H1 (cell line): ENCODE results near the gene HOXB8. TPM values are rescaled to one million over a fixed set of nuclear protein-coding genes. Genes with fewer than 3 reads are reported as not detected.

Source experiments
- CTCF ChIA-PET: fragments of 300-600 bp; sonication (Branson Sonifier 250); formaldehyde crosslinking; loops from one replicate; lab custom pipeline; 2021; ENCODE audit not compliant: partially characterized antibody; lab: Charles Lee
- POLR2A ChIA-PET: fragments of 300-600 bp; sonication (Branson Sonifier 250); formaldehyde crosslinking; loops from one replicate; lab custom pipeline; 2021; ENCODE audit warnings: inconsistent platforms; ENCODE audit not compliant: partially characterized antibody; lab: Charles Lee
- DNase-seq, 2 experiments: peaks; one replicate each; pipeline versions ENCODE4 v3.0.0 to v3.0.0-alpha.2; 2010 to 2022; ENCODE audit warnings: low spot score in 2 of 2, low read depth in 1 of 2, mixed read lengths in 1 of 2
- FAIRE-seq: peaks from 2 replicates; lab custom pipeline; 2011; peaks lifted over from hg19 to GRCh38; lab: Jason Lieb, UNC
- H2AFZ ChIP-seq: 2 replicates; pipeline ENCODE4 v1.8.1; 2012; ENCODE audit warnings: low read length, inconsistent platforms
- H2AK5ac ChIP-seq: 2 replicates; pipeline ENCODE4 v1.6.1; 2013; ENCODE audit warnings: low read depth, low read length
- H2BK120ac ChIP-seq: replicated peaks from 2 replicates; pipeline ENCODE3; 2013; ENCODE audit warnings: low read depth, low read length, inconsistent platforms
- H2BK12ac ChIP-seq: 2 replicates; pipeline ENCODE4 v1.6.1; 2013; ENCODE audit warnings: low read depth, low read length
- H2BK15ac ChIP-seq: 2 replicates; pipeline ENCODE4 v1.6.1; 2013; ENCODE audit warnings: low read length
- H2BK20ac ChIP-seq: 2 replicates; pipeline ENCODE4 v1.6.1; 2013; ENCODE audit warnings: low read length
- H2BK5ac ChIP-seq: 2 replicates; pipeline ENCODE4 v1.6.1; 2013; ENCODE audit warnings: low read depth, low read length
- H3K14ac ChIP-seq: 2 replicates; pipeline ENCODE4 v1.6.1; 2013; ENCODE audit warnings: inconsistent platforms; ENCODE audit not compliant: insufficient read length
- H3K18ac ChIP-seq: 2 replicates; pipeline ENCODE4 v1.6.1; 2013; ENCODE audit warnings: low read length; ENCODE audit errors: extremely low read depth
- H3K23ac ChIP-seq: 2 replicates; pipeline ENCODE4 v1.6.1; 2013; ENCODE audit warnings: inconsistent platforms; ENCODE audit not compliant: insufficient read length
- H3K23me2 ChIP-seq: 2 replicates; pipeline ENCODE4 v1.6.1; 2013; ENCODE audit warnings: low read depth, low read length
- H3K27ac ChIP-seq: 2 replicates; pipeline ENCODE4 v1.6.1; 2011; ENCODE audit warnings: low read depth, low read length, inconsistent platforms
- H3K27me3 ChIP-seq, 4 experiments: replicated peaks in 1 of 4; 1 replicate in 1 of 4; 2 replicates in 3 of 4; pipeline versions ENCODE4 v1.6.1 to v1.8.1; 2011 to 2013; ENCODE audit warnings: low read length in 3 of 4, mild to moderate bottlenecking in 3 of 4, inconsistent platforms in 2 of 4, mixed read lengths in 2 of 4, moderate library complexity in 1 of 4; ENCODE audit not compliant: control insufficient read depth in 3 of 4, insufficient read depth in 3 of 4; ENCODE audit errors: extremely low read depth in 1 of 4
- H3K36me3 ChIP-seq, 4 experiments: 2 replicates each; pipeline versions ENCODE4 v1.6.1 to v1.8.1; 2011 to 2013; ENCODE audit warnings: mild to moderate bottlenecking in 4 of 4, low read length in 3 of 4, moderate library complexity in 2 of 4, control low read depth in 1 of 4, inconsistent platforms in 1 of 4; ENCODE audit not compliant: insufficient read depth in 4 of 4, control insufficient read depth in 2 of 4
- H3K4ac ChIP-seq: replicated peaks from 2 replicates; pipeline ENCODE3; 2013; ENCODE audit warnings: low read length, low read depth, mixed read lengths, inconsistent platforms; ENCODE audit not compliant: insufficient read length
- H3K4me1 ChIP-seq, 4 experiments: replicated peaks in 1 of 4; 1 replicate in 1 of 4; 2 replicates in 3 of 4; pipeline versions ENCODE4 v1.6.1 to v1.8.1; 2011 to 2013; ENCODE audit warnings: low read length in 3 of 4, inconsistent platforms in 2 of 4, mixed read lengths in 1 of 4; ENCODE audit not compliant: insufficient read depth in 4 of 4, control insufficient read depth in 3 of 4
- H3K4me2 ChIP-seq, 2 experiments: 2 replicates each; pipeline versions ENCODE4 v1.6.1 to v1.8.1; 2011 to 2013; ENCODE audit warnings: low read depth in 2 of 2, low read length in 2 of 2, control low read depth in 1 of 2, inconsistent platforms in 1 of 2, mild to moderate bottlenecking in 1 of 2; ENCODE audit not compliant: insufficient read depth in 1 of 2
- H3K4me3 ChIP-seq, 4 experiments: fragments of 200-600, 300-600 bp in 1 of 4; sonication (generic), shearing (Covaris generic), sonication (Bioruptor Twin) in 1 of 4; 2 replicates each; pipeline versions ENCODE4 v1.5.1 to v1.8.1; 2011 to 2016; ENCODE audit warnings: low read length in 4 of 4, low read depth in 3 of 4, control low read depth in 2 of 4, inconsistent platforms in 2 of 4, mild to moderate bottlenecking in 2 of 4, mixed read lengths in 1 of 4, moderate library complexity in 1 of 4; ENCODE audit not compliant: insufficient read depth in 2 of 4; ENCODE audit errors: extremely low read depth in 1 of 4
- H3K56ac ChIP-seq: replicated peaks from 2 replicates; pipeline ENCODE3; 2013; ENCODE audit warnings: low read depth, mild to moderate bottlenecking, mixed read lengths, low read length, inconsistent platforms; ENCODE audit not compliant: insufficient read length
- H3K79me1 ChIP-seq: 2 replicates; pipeline ENCODE4 v1.6.1; 2013; ENCODE audit warnings: low read depth, low read length, control low read depth
- H3K79me2 ChIP-seq, 2 experiments: 2 replicates each; pipeline versions ENCODE4 v1.6.1 to v1.8.1; 2012 to 2013; ENCODE audit warnings: low read length in 2 of 2, mild to moderate bottlenecking in 2 of 2, inconsistent platforms in 1 of 2; ENCODE audit not compliant: insufficient read depth in 2 of 2, control insufficient read depth in 1 of 2
- H3K9ac ChIP-seq, 4 experiments: replicated peaks in 1 of 4; 1 replicate in 1 of 4; 2 replicates in 3 of 4; pipeline versions ENCODE4 v1.6.1 to v1.8.1; 2011 to 2013; ENCODE audit warnings: low read depth in 3 of 4, low read length in 3 of 4, control low read depth in 2 of 4, mild to moderate bottlenecking in 2 of 4, moderate library complexity in 2 of 4, inconsistent platforms in 1 of 4; ENCODE audit errors: extremely low read depth in 1 of 4
- H3K9me3 ChIP-seq, 2 experiments: 2 replicates each; pipeline versions ENCODE4 v1.6.1 to v1.8.1; 2012 to 2013; ENCODE audit warnings: mild to moderate bottlenecking in 2 of 2, moderate library complexity in 2 of 2, control low read depth in 1 of 2, inconsistent platforms in 1 of 2, low read depth in 1 of 2, low read length in 1 of 2, mixed read lengths in 1 of 2; ENCODE audit not compliant: insufficient read depth in 2 of 2
- H4K20me1 ChIP-seq, 2 experiments: replicated peaks in 1 of 2; 2 replicates each; pipeline versions ENCODE3 to v1.8.1; 2011 to 2013; ENCODE audit warnings: inconsistent platforms in 2 of 2, low read length in 2 of 2, mild to moderate bottlenecking in 1 of 2; ENCODE audit not compliant: insufficient read depth in 2 of 2, control insufficient read depth in 1 of 2
- H4K5ac ChIP-seq: 2 replicates; pipeline ENCODE4 v1.6.1; 2013; ENCODE audit warnings: low read length, low read depth, mixed read lengths, inconsistent platforms; ENCODE audit not compliant: insufficient read length
- H4K8ac ChIP-seq: 2 replicates; pipeline ENCODE4 v1.8.0; 2013; ENCODE audit warnings: mild to moderate bottlenecking, moderate library complexity, low read length, inconsistent platforms; ENCODE audit not compliant: insufficient read depth; ENCODE audit errors: extremely low read depth
- H4K91ac ChIP-seq: replicated peaks from 2 replicates; pipeline ENCODE3; 2013; ENCODE audit warnings: low read length, mixed read lengths, inconsistent platforms; ENCODE audit not compliant: insufficient read length
- JUND ChIP-seq: IDR thresholded peaks from 2 replicates; pipeline ENCODE4 v1.6.1; 2011; ENCODE audit warnings: mild to moderate bottlenecking, improper control_type of control experiment, low read length
- SIX5 ChIP-seq: IDR thresholded peaks from 2 replicates; pipeline ENCODE4 v1.6.1; 2011; ENCODE audit warnings: mild to moderate bottlenecking, low read depth, low read length
- TAF1 ChIP-seq: IDR thresholded peaks from 2 replicates; pipeline ENCODE4 v1.6.1; 2011; ENCODE audit warnings: mild to moderate bottlenecking, low read depth, low read length
- TCF12 ChIP-seq: IDR thresholded peaks from 2 replicates; pipeline ENCODE4 v1.6.1; 2011; ENCODE audit warnings: low read depth, mild to moderate bottlenecking, low read length
- TEAD4 ChIP-seq: IDR thresholded peaks from 2 replicates; pipeline ENCODE4 v1.6.1; 2012; ENCODE audit warnings: low read depth, low read length, inconsistent platforms, mixed read lengths
- ZNF274 ChIP-seq: IDR thresholded peaks from 2 replicates; pipeline ENCODE4 v1.7.0; 2012; ENCODE audit warnings: low read length, borderline replicate concordance; ENCODE audit errors: extremely low read depth
- WGBS, 2 experiments: shearing (Covaris generic) in 1 of 2; methylation state at CpG; one replicate each; pipeline versions ENCODE4 v1.1.6 to v1.1.7; 2013 to 2015; ENCODE audit warnings: low lambda C conversion rate in 2 of 2, mixed read lengths in 2 of 2, inconsistent platforms in 1 of 2, low coverage in 1 of 2, missing lambda C conversion rate in 1 of 2; ENCODE audit not compliant: insufficient replicate concordance in 2 of 2, insufficient coverage in 1 of 2, insufficient read length in 1 of 2; ENCODE audit errors: extremely low coverage in 1 of 2, missing lambda C conversion rate in 1 of 2; 5-methylcytosine and 5-hydroxymethylcytosine counted together
- polyA plus RNA-seq, 7 experiments: library from polyadenylated mRNA; depleted of rRNA in 3 of 7; stranded (reverse) in 5 of 7; unstranded in 2 of 7; fragments of >200 nt in 5 of 7; fragments of 200-250 nt in 2 of 7; gene quantifications; 1 replicate in 5 of 7; 2 replicates in 1 of 7; 4 replicates in 1 of 7; pipeline versions ENCODE4 v1.2.1 to v1.2.3, GENCODE V29; 2011 to 2013; ENCODE audit warnings: missing spikeins in 2 of 7, mixed read lengths in 2 of 7
- total RNA-seq: library from RNA; stranded (reverse); fragmentation: NEBNext Ultra II Directional; extraction: Animal tissue kit (Norgen Biotek cat#: 25700); gene quantifications from 2 replicates; pipeline ENCODE4 v1.2.1, GENCODE V29; 2021
- TF ChIP-seq, protein P1 (sequence below), 3 experiments: IDR thresholded peaks; 1 replicate in 2 of 3; 2 replicates in 1 of 3; pipeline versions ENCODE4 v1.5.1 to v1.6.1; 2011; ENCODE audit warnings: low read length in 3 of 3, mild to moderate bottlenecking in 3 of 3, inconsistent platforms in 2 of 3, low read depth in 1 of 3, moderate library complexity in 1 of 3; ENCODE audit not compliant: insufficient read depth in 1 of 3; ENCODE audit errors: control extremely low read depth in 1 of 3
- TF ChIP-seq, protein P2 (sequence below): IDR thresholded peaks from 2 replicates; pipeline ENCODE4 v1.6.1; 2011; ENCODE audit warnings: low read length, improper control_type of control experiment

Gene HOXB8
- total and polyA plus RNA-seq, 2 of the 8 experiments (the other 6 are each of a cell fraction or from before 2014, with no cell fraction given), result not detected

DNA sequence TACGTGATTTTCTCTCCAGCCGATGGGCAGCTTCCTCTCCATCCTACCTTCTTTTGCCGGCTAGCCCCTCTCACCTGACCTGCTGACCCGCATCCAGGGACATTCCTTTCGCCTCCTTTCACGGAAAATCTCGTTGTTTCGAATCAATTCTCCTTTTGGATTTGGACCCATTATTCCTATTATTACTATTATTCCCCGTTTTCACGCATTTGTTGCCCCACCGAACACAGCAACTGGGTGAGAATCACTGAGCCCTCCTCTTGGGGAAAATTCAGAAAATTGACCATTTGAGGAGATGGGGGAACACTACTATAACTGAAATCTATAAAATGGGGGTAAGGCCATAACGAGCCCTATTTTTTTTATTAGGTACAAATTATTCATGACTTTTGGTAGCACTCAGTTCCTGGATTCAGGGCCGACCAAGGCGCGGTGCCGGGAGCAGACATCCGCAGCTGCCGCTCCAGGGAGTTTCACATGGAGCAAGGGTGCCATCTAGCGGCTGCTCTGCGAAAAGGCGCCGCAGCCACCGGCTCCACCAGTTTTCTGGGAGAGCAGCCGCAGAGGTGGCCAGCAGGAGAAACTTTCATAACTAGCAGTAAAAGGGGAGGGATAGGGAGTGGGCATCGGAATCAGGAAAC lies 3.3 kb upstream of the HOXB8 start:
- FAIRE-seq, result peak; percentile 42
- H3K4me1 ChIP-seq, result peaks cover 0 to 3% (median 3%) of the 10 kb centered on the region in 4 experiments; a peak in 5 of 7 replicates
- no peak overlapping the region for H3K9ac ChIP-seq
- no peak overlapping the region for H4K91ac ChIP-seq
- H3K4me3 ChIP-seq, result peak overlapping the region in 1 of 4 experiments; percentile 19; a peak in 1 of 8 replicates
- H3K79me2 ChIP-seq, result no peaks in the 10 kb centered on the region
- no peak overlapping the region for H3K18ac ChIP-seq
- no peak overlapping the region for H4K5ac ChIP-seq
- no peak overlapping the region for H3K4ac ChIP-seq
- WGBS, 2 experiments, result 10% methylated on average over 25 of the region's 25 CpGs; no CpG with 5 or more reads in 1 of the 2 experiments
- peaks cover 0 to 14% (median 0%) of the 10 kb centered on the region in 4 experiments; a peak in 1 of 8 replicates for H3K36me3 ChIP-seq
- H2BK12ac ChIP-seq, result no peak overlapping the region
- H3K23ac ChIP-seq, result no peak overlapping the region
- CTCF ChIA-PET, result interaction anchor here (0.5 to 5.4 kb wide), 50 partner anchors 9 to 600 kb away, joined by 3 to 30 read pairs (median 4); partner anchors contain the start of genes HOXB3, HOXB5 and HOXB9
- no peak overlapping the region for H2BK15ac ChIP-seq
- peaks cover 29 to 46% of the 10 kb centered on the region in 2 experiments for H4K20me1 ChIP-seq
- no peak overlapping the region for H3K27ac ChIP-seq
- peaks cover 97 to 100% (median 99%) of the 10 kb centered on the region in 4 experiments for H3K27me3 ChIP-seq
- H3K4me2 ChIP-seq, result no peak overlapping the region
- no peaks in the 10 kb centered on the region; a peak in 1 of 4 replicates for H3K9me3 ChIP-seq
- H2BK5ac ChIP-seq, result no peak overlapping the region
- no peak overlapping the region for H2AK5ac ChIP-seq
- no peak overlapping the region for H2AFZ ChIP-seq
- no peaks in the 10 kb centered on the region for H3K79me1 ChIP-seq
- no peak overlapping the region for H4K8ac ChIP-seq
- no peak overlapping the region for H3K14ac ChIP-seq
- H2BK120ac ChIP-seq, result no peak overlapping the region
- DNase-seq, result peak in 1 of 2 experiments; percentile 95
- no peak overlapping the region for H3K56ac ChIP-seq
- POLR2A ChIA-PET, result no interaction called here
- no peak overlapping the region for H2BK20ac ChIP-seq
- H3K23me2 ChIP-seq, result no peaks in the 10 kb centered on the region; the same call in 1 of the 2 replicates
- TF ChIP-seq, protein P1, sequence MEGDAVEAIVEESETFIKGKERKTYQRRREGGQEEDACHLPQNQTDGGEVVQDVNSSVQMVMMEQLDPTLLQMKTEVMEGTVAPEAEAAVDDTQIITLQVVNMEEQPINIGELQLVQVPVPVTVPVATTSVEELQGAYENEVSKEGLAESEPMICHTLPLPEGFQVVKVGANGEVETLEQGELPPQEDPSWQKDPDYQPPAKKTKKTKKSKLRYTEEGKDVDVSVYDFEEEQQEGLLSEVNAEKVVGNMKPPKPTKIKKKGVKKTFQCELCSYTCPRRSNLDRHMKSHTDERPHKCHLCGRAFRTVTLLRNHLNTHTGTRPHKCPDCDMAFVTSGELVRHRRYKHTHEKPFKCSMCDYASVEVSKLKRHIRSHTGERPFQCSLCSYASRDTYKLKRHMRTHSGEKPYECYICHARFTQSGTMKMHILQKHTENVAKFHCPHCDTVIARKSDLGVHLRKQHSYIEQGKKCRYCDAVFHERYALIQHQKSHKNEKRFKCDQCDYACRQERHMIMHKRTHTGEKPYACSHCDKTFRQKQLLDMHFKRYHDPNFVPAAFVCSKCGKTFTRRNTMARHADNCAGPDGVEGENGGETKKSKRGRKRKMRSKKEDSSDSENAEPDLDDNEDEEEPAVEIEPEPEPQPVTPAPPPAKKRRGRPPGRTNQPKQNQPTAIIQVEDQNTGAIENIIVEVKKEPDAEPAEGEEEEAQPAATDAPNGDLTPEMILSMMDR (IDR thresholded peaks at IDR 0.05; ENCODE audit: control extremely low read depth in 1 of 3, insufficient read depth in 1 of 3, low read depth in 1 of 3, low read length in 3 of 3), result peak; percentile 77 to 95 (median 82)
- no peak for TF ChIP-seq TAF1
- TF ChIP-seq TCF12, result 0 out of 2 replicates have a peak, but pooled peaks have one; percentile 63
- no peak for TF ChIP-seq ZNF274
- TF ChIP-seq, protein P2, sequence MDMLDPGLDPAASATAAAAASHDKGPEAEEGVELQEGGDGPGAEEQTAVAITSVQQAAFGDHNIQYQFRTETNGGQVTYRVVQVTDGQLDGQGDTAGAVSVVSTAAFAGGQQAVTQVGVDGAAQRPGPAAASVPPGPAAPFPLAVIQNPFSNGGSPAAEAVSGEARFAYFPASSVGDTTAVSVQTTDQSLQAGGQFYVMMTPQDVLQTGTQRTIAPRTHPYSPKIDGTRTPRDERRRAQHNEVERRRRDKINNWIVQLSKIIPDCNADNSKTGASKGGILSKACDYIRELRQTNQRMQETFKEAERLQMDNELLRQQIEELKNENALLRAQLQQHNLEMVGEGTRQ, result no peak
- no peak for TF ChIP-seq TEAD4
- TF ChIP-seq SIX5, result no peak
- TF ChIP-seq JUND, result peak; percentile 12; the same call in 1 of the 2 replicates
